Activated CD4-positive, alpha-beta T cell treated with anti-CD3 and anti-CD28 coated beads for 48 hours (primary cell): ENCODE results near the gene NHERF1.

Experiments
- DNase-seq: peaks from one replicate; pipeline ENCODE4 v3.0.0-alpha.2; 2020

Gene NHERF1

DNA sequence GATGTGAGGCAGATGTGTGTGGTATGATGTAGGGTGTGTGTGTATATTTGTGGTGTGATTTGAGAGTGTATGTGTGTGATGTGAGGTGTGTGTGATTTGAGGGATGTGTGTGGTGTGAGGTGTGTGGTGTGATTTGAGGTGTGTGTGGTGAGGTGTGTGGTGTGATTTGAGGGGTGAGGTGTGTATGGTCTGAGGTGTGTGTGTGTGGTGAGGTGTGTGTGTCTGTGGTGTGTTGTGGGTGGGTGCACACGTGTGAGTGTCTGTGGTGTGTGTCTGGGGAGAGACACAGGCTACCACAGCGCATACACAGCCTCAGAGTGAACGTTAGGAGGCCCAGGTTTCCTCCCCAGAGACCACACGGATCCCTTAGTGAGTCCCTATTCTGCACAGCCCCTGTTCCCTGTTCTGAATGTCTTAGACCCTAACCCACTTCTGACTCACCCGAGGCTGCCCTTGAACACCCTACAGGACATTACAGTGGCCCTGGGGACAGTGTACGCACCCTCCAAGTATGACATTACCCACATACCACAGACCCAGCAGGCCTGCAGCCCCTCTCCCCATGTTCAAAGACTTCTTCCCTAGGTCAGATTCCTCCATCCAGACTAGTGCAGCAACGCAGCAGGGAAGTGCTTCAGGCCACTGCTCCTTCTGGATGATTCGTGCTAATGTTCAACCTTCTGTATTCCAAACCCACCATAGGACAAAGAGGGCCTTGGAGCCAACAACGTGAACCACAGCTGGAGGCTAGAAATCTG, 14.9 kb upstream of the NHERF1 start:
- DNase-seq, result no peak

DNA sequence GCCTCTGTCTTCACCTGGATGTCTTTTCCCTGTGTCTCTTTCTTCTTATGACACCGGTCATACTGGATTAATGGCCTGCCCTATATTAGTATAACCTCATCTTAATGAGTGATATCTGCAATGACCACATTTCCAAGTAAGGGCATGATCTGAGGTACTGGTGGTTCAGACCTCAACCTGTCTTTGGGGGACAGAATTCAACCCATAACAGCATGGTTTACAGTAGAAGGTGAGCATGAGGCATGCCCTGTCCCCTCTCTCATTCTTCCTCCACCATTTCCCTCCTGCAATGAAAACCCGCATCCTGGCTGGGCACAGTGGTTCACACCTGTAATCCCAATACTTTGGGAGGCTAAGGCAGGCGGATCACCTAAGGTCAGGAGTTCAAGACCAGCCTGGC, 14.2 kb upstream of the NHERF1 start:
- DNase-seq, result no peak

DNA sequence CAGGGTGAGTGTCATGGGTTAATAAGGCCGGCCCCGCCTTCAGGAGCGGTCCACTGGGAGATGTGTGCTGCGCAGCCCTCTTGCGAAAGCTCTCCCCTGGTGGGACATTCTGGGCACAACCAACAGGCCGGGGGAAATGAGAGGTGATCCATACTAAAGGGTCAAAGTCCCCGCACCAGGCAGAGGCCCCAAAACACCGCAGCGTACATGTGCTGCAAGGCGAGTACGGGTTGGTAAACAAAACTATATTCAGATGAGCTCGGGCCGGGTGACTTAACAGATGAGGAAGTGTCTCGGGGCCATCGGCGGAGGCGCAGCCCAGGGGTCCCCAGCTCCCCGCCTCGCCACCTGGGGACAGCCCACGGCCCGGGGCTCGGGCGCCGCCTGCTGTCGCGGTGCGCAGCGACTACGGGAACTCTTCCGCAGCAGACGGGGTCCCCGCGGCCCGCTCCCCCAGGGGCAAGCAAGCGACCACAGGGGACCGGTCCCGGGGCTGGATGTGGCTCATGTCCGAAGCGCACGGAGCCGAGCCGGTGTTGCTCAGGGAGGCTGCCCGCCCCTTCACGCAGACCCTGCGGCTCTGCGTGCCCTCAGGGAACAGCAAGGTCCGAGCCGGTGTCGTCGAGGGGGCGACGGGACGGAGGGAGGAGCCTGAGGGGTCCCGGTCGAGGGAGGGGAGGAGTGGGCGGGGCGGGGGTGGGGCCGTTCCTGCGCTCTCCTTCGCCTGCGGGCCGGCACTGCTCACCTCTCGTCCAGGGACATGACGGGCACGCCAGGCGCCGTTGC, 11.7 kb upstream of the NHERF1 start, which contains the start of gene RAB37:
RAB37 (plus strand) TSS at position 744 of the 786 bp plus-strand sequence; CDS start at position 761, 17 bp downstream.
- peak; percentile 42 for DNase-seq

DNA sequence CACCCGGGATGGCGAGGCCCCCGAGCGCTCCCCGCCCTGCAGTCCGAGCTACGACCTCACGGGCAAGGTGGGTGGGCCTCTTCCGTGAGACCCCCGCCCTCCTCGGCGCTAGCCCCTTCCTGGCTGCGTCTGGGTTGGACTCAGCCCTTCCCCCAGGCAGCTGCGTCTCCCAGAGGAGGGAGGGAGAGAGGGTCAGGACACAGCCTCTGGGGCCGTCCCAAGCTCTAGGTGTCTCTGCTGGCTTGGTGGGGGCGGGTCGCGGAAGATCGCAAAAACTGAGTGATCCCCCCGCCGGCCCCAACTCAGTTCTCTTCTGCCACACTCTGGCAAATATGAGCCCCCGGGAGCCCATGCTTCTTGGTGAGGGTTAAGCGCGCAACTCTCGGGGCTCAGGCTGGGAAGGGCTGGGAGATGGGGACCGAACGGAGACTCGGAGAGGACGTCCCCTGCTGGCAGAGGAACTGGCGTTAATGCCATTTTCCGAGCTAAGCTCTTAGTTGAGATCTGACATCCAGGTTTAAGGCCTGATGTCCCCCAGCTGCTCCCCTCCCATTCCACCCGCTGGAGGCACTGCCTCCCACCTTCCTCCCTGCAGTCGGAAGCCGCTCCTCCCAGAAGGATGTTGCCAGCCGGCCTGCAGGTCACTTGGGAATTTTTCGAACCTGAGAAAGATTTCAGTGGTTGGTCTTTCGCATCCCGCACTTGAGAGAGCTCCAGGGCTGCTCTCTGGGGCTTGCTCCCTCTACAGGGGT, 11.0 kb upstream of the NHERF1 start:
- DNase-seq, result peak; percentile 61

DNA sequence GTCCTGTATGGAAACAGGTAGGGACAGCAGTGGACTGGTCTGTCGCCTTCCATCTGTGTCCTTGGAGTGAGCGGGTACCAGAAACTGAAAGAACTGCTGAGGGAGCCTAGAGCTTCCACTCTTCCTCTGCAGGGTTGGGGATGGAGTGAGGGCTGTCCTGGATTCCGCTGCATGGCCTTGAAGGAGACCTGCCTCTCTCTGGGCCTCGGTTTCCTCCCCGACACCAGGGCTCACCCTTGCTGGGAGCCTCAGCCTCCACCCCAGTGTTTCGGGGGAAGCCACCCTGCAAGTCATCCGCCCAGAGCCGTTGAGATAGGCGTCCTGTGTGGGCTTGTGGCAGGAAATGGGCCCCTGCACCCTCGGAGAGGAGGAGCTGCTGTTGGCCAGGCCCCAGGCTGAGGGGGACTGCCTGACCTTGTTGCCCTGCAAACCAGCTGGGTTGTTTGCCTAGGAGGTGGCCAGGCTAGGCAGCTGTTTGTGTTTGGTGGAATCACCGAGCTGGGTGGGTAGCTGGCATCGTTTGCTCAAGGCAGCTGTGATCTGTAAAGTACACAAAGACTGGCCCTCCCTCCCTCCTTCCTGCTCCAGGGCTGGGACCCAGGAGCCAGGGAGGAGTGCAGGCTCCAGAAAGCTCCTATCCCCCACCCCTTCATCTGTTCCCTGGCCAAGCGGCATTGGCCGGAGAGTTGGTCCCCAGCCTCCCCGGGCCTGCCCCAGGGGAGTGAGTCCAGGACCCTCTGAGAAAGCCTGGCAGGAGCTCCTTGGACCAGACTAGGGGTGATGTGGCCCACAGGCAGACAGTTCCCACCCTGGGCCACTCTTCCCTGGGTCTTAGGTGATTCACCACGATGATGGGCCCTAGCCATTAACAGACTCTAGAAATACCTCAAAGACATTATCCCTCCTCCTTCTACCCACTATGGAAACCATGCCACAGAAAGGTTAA, 10.1 kb upstream of the NHERF1 start:
- DNase-seq, result peak; percentile 77

DNA sequence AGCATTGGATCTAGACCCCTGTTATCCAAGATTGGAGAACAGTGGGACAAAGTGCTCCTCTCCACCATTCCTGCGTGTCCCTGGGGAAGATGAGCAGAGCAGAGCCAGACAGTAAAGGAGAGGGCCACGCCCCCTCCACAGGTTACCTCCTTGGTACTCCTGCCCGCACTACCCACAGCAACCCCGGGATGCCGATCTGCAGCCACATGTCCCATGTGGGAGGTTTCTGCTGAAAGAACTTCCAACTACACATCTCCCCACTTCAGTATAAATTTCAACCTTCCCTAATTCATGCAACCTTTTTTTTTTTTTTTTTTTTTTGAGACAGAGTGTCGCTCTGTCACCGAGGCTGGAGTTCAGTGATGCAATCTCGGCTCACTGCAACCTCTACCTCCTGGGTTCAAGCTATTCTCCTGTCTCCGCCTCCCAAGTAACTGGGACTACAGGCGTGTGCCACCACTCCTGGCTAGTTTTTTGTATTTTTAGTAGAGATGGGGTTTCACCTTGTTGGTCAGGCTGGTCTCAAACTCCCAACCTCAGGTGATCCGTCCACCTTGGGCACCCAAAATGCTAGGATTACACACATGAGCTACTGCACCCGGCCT, 9.1 kb upstream of the NHERF1 start:
- no peak for DNase-seq

DNA sequence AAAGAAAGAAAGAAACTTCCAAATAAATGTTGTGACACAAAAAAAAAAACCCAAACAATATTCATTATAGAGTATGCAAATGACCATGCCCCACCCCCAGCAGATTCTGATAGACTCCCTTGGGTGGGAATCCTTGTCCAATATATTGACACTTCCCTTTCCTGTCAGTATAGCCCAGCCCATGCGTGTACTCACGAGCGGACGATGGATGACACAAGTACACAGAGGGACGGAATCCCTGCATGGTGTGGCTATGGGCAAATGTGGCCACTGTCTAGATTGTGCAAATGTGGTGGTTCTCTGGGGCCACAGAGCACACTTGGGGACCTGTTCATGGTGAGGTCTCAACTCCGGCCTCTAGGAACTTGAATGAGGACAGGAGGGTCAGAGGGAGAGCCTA, 8.3 kb upstream of the NHERF1 start:
- no peak for DNase-seq

DNA sequence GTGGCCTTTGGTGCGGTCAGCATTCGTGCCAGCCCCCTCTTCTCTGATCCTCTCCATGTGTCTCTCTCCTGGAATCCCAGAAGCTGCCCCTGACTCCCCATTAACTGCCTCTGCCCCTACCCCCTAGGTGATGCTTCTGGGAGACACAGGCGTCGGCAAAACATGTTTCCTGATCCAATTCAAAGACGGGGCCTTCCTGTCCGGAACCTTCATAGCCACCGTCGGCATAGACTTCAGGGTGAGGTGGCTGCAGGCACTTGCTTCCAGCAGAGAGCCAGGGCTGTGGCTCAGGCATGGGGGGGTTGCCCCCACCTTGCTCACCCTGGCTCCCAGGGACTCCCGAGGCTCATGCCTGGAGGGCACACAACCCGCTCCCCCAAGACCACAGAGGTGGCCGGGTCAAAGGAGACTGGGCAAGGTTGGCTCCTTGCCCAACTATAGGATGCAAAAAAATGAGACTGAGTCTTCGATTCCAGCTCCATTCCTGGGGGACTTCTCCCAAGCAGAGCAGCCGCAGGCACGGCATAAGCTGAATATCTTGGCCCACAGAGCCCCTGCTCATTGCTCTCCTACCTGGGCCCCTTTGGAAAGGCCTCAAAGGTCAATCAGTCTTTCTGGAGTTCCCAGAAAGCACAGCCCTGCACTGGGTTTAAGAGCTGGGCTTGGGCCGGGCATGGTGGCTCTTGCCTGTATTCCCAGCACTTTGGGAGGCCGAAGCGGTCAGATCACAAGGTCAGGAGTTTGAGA, 7.6 kb upstream of the NHERF1 start:
- no peak for DNase-seq

DNA sequence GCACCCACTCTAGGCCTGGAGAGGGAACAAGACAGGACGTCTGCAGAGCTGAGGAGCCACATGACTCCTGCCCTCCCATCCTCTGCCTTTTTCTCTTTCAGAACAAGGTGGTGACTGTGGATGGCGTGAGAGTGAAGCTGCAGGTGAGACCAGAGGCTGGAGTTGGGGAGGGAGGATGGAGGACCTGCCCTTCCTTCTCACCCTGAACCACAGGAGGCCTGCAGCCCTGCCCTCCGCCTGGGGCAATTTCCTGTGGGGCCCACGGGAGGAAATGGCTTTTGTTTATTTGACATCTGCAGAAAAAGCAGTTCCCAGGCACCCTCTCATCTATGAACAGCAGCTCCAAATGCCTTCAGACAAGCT, 6.3 kb upstream of the NHERF1 start:
- DNase-seq, result peak; percentile 56

DNA sequence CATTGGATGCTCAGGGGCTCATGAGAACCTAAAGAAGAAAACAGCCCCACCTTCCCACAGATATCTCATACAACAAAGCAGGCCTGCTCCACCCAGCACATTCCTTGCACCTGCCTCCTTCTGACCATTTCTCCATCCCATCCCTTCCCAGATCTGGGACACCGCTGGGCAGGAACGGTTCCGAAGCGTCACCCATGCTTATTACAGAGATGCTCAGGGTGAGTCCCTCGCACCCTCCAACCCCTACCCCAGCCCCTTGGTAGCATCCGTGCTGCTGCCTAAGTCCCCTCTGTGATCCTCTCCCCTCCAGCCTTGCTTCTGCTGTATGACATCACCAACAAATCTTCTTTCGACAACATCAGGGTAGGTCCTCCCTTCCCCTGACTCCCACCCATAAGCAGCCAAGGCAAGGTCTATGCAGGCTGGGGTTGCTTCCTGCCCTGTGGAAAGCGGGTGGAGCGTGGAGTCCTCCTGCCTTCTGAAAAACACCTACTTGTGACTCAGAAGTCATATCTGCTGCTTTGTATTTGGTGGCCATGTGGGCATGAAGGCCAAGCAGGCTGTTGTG, 5.4 kb upstream of the NHERF1 start:
- no peak for DNase-seq

DNA sequence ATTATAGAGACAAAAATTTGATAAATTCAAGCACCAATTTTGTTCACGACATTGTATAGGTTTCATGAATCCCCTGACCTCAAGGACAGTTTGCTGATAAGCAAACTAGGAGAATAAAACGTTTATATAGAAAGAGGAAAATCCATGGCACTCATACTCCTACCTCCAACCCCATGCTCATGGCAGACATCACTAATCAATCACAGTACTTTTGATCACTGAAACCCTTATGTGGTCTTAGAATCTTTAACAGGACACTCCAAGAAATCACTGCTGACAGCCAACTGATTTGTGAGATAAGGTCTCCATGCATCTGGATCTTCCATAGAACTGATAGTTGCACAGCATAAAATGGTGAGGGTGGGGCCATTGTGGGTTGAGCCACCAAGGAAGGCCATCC, 4.7 kb upstream of the NHERF1 start:
- no peak for DNase-seq

DNA sequence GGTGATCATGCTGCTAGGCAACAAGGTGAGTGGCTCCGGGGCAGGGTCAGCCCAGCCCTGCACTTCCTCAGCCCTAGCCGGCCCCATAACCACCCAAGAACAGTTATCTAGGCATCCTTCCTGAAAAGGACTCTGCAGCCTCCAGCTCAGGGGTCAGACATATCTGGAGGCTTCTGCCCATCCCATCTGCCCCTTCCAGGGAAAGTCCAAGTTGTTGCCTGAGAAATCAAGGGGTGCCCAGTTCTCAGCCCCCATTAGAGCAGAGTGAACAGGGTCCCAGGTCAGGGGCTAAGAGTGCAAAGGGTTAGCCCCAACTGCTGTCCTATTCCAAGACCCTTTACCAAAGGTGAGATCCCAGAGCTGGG, 4.1 kb upstream of the NHERF1 start:
- DNase-seq, result no peak

DNA sequence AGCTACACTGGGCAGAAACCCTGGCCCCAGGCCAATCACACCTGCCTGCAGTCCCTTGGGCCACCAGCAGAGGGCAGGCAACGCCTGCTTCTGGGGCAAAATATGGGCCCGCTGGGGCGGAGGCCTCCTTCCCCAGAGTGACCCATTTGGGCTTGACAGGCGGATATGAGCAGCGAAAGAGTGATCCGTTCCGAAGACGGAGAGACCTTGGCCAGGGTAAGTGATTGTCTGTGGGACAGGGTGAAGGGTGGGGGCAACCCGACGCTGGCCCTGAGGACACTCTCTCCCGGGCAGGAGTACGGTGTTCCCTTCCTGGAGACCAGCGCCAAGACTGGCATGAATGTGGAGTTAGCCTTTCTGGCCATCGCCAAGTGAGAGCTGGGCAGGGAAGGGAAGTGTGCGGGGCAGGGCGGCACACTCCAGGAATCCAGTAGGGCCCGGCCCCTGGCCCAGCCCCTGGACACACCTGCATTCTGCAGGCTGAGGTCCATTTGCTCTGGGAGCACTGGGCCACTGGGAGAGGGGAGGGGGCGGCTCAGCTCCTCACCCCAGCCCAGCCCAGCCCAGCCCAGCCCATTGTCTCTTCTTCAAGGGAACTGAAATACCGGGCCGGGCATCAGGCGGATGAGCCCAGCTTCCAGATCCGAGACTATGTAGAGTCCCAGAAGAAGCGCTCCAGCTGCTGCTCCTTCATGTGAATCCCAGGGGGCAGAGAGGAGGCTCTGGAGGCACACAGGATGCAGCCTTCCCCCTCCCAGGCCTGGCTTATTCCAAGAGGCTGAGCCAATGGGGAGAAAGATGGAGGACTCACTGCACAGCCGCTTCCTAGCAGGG, 3.5 kb upstream of the NHERF1 start:
- DNase-seq, result peak; percentile 89

DNA sequence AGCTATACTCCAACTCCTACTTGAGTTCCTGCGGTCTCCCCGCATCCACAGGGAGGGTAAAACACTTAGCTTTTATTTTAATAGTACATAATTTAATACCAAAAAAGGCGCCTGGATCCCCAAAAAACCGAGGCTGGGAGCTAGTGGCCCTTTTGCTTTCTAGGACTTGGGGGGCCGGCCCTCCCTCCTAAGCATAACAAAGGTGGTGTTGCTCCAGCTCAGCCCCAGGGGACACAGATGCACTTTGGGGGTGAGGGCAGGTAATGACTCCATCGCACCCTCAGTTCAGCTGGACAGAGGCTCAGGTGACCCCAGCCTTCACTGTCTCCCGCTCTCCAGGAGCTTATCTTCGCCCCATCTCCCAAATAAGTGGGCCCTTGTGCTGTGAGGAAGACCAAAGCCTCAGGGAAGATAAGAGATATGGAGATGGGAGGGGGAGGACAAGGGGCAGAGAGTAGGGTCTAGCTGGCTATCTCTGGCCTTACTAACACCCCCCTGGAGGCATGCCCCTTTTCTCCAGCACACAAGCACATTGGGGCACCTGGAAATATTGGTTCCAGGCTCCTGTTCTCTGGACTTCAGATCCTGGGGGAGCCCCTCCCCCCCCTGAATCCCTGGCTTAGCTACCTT, 2.8 kb upstream of the NHERF1 start:
- no peak for DNase-seq

DNA sequence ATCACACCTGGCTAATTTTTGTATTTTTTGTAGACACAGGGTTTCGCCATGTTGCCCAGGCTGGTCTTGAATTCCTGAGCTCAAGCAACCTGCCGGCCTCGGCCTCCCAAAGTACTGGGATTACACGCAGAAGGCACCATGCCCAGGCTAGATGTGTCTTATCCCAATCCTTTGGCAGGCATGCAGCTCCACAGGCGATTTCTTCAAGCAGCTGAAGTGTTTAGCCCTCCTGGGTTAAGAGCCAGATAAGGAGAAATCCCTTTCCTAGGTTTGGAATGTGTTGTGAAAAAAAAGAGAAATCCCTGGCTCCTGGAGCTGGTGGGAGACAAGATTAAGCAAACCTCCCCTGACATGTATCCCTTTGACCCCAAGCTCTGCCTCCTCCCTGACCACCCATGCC, 2.1 kb upstream of the NHERF1 start:
- no peak for DNase-seq

DNA sequence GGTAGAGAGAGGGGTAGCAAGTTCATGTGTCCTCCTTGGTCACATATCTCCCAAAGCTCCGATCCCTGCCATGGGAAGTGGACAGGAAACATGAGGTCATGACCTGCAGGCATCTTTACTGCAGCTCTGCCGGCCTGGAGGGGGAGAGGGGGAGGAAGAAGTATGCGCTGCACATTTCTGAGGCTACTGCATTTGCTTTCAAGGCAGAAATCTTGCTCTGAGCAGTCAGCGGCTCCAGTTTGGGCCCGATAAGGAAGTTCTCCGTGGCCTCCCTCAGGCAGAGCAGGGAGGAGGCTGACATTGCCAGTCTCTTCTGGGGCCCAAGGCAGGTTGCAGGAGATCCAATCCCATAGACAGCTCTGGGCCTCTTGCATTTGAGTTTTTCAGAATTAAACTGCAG, 1.5 kb upstream of the NHERF1 start:
- no peak for DNase-seq

DNA sequence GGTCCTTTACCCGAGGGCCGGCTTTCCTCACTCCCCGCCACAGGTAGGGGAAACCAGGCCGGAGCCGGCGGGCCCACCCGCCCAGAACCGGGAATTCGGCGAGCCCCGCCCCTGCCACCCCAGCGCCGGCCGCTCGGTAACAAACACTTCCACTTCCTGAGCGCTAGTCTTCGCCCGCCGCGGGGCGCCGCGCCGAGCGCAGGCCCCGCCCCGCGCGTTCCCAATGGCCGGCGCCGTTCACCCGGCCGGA, 224 bp upstream of the NHERF1 start:
- no peak for DNase-seq

DNA sequence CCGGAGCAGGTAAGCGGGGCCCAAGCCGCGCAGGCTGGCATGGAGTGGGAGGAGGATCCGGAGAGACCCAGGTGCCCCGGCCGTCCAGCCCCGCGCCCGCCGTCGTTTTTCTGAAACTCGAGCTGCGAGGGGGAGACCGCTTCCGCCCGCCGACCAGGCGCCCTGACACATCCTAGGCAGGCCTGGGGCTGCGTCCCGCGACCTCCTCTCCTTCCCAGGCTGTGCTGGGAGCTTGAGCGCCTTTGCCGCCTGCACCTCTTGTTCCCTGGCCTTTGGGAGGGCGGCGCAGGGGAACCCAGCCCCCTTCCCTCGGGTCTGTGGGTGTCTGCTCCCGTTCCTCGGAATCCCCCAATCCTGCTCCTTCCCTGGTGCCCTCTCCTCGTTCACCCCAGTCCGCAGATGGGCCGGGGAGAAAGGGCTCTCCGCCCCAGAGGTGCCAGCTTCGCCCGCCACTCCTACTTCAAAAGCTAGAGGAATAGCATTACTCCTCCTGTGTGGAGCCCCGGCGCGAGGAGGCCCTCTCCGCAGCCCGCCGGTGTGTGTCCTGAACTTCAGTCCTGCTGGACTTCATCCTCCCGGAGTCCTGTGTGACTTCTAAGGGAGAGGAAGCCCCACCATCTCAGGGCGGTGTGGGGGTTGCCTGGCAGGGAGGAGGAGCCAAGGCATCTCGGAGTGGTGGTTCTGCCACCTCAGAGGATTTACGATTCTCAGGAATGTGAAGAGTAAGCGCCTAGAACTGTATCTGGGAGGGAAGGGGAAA, 1.0 kb downstream of the NHERF1 start:
- peak; percentile 70 for DNase-seq

DNA sequence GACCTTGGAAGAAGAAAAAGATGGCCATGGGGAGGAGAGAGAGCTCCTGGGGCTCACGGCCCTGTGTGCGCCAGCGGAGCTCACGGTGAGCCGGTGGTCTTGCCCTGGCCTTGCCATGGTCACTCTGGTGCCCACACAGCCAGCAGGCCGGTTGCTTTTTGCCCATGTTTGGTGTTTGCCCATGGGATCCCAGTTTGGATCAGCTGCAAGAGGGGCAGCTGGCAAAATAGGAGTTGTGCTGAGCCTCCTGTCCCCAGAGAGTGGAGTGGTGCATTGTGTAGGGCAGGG, 1.6 kb downstream of the NHERF1 start:
- DNase-seq, result no peak
